Stimulated activated naive B cell treated with anti-CD40 and anti-IgM and Interleukin-4, amounts not matched to agents 10 μg/mL and 1 μg/mL and 100 μg/mL, for 72 hours (primary cell): ENCODE results near the gene PLLP.

ENCODE experiments used
- ATAC-seq, 2 donors: fragments of 150-1000 bp; cut with Tn5 transposase; replicated peaks; 2 replicates each; pipeline ENCODE4 v1.10.0; 2021; ENCODE audit warnings: moderate library complexity in 1 of 2
- DNase-seq: peaks from one replicate; pipeline ENCODE4 v3.0.0; 2021
- H3K27ac Mint-ChIP-seq: one replicate; pipeline ENCODE4 v1.8.0; 2022; ENCODE audit warnings: mild to moderate bottlenecking, mixed read lengths
- H3K27me3 Mint-ChIP-seq, 2 donors: one replicate each; pipeline ENCODE4 v1.8.0; 2022; ENCODE audit warnings: mixed read lengths in 2 of 2
- H3K36me3 Mint-ChIP-seq, 2 donors: one replicate each; pipeline ENCODE4 v1.8.0; 2022; ENCODE audit warnings: mixed read lengths in 2 of 2, mild to moderate bottlenecking in 1 of 2
- H3K4me1 Mint-ChIP-seq, 2 donors: one replicate each; pipeline ENCODE4 v1.8.0; 2022; ENCODE audit warnings: mixed read lengths in 2 of 2, mild to moderate bottlenecking in 1 of 2
- H3K4me3 Mint-ChIP-seq, 2 donors: one replicate each; pipeline ENCODE4 v1.8.0; 2022; ENCODE audit warnings: mild to moderate bottlenecking in 2 of 2, mixed read lengths in 2 of 2, moderate library complexity in 1 of 2
- H3K9me3 Mint-ChIP-seq, 2 donors: one replicate each; pipeline ENCODE4 v1.8.0; 2022; ENCODE audit warnings: mixed read lengths in 2 of 2, mild to moderate bottlenecking in 1 of 2

The PLLP gene

GRCh38 chr16:57242650-57243049 lies 41.8 kb downstream of the PLLP start:
- Mint-ChIP-seq H3K4me1 (peaks cover 23 to 45% of the 10 kb centered on the region in 2 donors), H3K4me3 (no peak overlapping the region), H3K27me3 (no peaks in the 10 kb centered on the region), H3K36me3 (peaks cover 12 to 33% of the 10 kb centered on the region in 2 donors), H3K27ac (no peak overlapping the region), H3K9me3 (no peaks in the 10 kb centered on the region)
- ATAC-seq (no peak), DNase-seq (no peak)

GRCh38 chr16:57240851-57241250 lies 43.6 kb downstream of the PLLP start:
- Mint-ChIP-seq H3K9me3 (no peaks in the 10 kb centered on the region), H3K27ac (peak overlapping the region; percentile 52), H3K36me3 (peaks cover 17 to 37% of the 10 kb centered on the region in 2 donors), H3K4me1 (peaks cover 23 to 46% of the 10 kb centered on the region in 2 donors), H3K4me3 (peak overlapping the region in 1 of 2 donors; percentile 26), H3K27me3 (no peaks in the 10 kb centered on the region)
- DNase-seq, result no peak
- ATAC-seq, result peak; percentile 39 to 45

DNA sequence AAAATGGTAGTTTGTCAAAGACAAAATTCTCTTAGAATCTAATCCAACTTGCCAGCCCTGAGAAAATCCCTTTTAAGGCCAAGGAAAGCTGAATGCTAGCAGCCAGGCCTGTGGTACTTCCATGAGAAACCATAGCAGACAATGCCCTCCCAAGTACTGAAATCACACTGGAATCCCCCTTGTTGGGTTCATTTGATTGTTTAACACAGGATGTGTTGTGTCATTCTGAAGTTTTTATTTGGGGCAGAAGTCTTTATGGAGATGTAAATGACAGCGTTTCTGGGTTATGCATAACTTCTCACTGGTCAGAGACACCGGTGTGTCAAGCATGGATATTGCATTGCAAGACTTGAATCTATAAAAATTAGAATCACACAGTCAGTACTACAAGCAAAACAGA lies 45.4 kb downstream of the PLLP start:
- peaks cover 25 to 52% of the 10 kb centered on the region in 2 donors for H3K4me1 Mint-ChIP-seq
- DNase-seq, result no peak
- H3K36me3 Mint-ChIP-seq, result peaks cover 28 to 46% of the 10 kb centered on the region in 2 donors
- H3K27me3 Mint-ChIP-seq, result no peaks in the 10 kb centered on the region
- no peak overlapping the region for H3K27ac Mint-ChIP-seq
- no peak overlapping the region for H3K4me3 Mint-ChIP-seq
- H3K9me3 Mint-ChIP-seq, result no peaks in the 10 kb centered on the region
- no peak for ATAC-seq

GRCh38 chr16:57238682-57239081 lies 45.8 kb downstream of the PLLP start:
- Mint-ChIP-seq H3K4me1 (peaks cover 30 to 54% of the 10 kb centered on the region in 2 donors), H3K27me3 (no peaks in the 10 kb centered on the region), H3K36me3 (peaks cover 32 to 50% of the 10 kb centered on the region in 2 donors), H3K9me3 (no peaks in the 10 kb centered on the region), H3K27ac (no peak overlapping the region), H3K4me3 (no peak overlapping the region)
- DNase-seq, result no peak
- ATAC-seq, result no peak

DNA sequence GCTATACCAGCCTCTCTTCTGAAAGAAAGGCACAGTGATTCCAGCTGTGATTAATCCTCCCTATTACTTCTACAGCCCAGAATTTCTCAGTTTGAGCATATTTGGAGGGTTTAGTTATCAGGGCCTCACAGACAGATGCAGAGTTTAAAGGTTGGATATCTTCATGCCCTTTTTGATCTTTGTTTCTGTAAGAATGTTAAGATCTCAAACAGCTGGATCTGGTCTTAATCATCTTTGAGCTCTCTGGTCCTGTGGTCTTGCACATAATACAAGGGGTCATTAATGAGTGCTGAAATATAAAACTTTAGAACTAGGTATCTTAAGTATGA lies 48.5 kb downstream of the PLLP start:
- H3K4me3 Mint-ChIP-seq, result no peak overlapping the region

DNA sequence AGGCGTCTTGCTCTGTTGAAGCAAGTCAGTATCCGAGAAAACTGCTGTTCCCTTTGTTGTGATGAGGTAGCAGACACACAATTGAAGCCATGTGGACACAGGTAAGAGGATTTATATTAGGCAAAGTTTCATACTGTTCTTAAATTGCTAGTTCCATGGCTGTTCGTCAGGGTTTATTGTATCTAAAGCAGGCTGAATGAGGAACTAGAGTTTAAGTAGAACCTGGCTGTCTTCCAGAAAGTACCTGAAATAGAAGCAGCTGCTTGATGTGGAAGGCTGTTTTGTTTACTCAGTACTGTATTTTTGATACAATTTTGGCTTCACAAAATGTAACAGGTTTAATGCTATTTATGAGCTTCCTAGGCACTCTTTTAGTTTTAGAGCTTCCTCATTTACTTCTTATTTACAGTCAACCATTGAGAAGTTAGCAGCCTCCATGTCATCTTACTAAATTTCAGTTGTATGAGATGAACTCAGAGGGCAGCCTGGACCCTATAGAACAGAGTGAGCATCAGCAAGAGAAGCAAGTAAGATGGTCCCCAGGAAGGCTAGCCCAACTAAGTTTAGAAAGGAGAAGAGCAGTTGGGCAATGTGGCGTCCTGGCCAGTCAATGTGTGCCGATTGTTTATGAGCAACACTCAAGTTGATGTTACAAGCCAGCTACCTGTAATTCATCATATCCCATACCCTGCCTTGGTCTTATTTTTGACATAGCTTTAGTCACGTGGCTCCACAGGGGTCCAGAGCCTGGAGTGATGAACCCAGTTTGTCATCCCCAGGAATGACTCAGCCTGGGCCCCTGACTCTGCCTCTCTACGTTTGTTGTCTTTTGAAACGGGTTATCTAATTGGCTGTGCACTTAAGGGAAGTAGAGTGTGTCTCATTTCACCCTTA lies 49.1 kb downstream of the PLLP start:
- Mint-ChIP-seq H3K27ac (peak overlapping the region; percentile 89), H3K4me3 (peak overlapping the region; percentile 12 to 49), H3K4me1 (peaks cover 18 to 29% of the 10 kb centered on the region in 2 donors), H3K27me3 (no peaks in the 10 kb centered on the region), H3K9me3 (no peaks in the 10 kb centered on the region), H3K36me3 (peaks cover 32 to 57% of the 10 kb centered on the region in 2 donors)
- no peak for DNase-seq
- peak; percentile 78 to 81 for ATAC-seq

More for the DNA sequence above, 48.5 kb downstream of the PLLP start:
- ATAC-seq, result no peak
- Mint-ChIP-seq H3K27ac (no peak overlapping the region), H3K4me1 (peaks cover 24 to 35% of the 10 kb centered on the region in 2 donors), H3K27me3 (no peaks in the 10 kb centered on the region), H3K9me3 (no peaks in the 10 kb centered on the region), H3K36me3 (peaks cover 31 to 58% of the 10 kb centered on the region in 2 donors)
- no peak for DNase-seq

- Mint-ChIP-seq H3K4me3 (peak overlapping the region in 1 of 2 donors; percentile 4), H3K9me3 (no peaks in the 10 kb centered on the region), H3K27me3 (no peaks in the 10 kb centered on the region), H3K36me3 (peaks cover 36 to 61% of the 10 kb centered on the region in 2 donors), H3K27ac (peak overlapping the region; percentile 89), H3K4me1 (peaks cover 18 to 29% of the 10 kb centered on the region in 2 donors)
- no peak for ATAC-seq
- DNase-seq, result no peak
These were observed 49.8 kb downstream of the PLLP start for GRCh38 chr16:57234707-57235092.

DNA sequence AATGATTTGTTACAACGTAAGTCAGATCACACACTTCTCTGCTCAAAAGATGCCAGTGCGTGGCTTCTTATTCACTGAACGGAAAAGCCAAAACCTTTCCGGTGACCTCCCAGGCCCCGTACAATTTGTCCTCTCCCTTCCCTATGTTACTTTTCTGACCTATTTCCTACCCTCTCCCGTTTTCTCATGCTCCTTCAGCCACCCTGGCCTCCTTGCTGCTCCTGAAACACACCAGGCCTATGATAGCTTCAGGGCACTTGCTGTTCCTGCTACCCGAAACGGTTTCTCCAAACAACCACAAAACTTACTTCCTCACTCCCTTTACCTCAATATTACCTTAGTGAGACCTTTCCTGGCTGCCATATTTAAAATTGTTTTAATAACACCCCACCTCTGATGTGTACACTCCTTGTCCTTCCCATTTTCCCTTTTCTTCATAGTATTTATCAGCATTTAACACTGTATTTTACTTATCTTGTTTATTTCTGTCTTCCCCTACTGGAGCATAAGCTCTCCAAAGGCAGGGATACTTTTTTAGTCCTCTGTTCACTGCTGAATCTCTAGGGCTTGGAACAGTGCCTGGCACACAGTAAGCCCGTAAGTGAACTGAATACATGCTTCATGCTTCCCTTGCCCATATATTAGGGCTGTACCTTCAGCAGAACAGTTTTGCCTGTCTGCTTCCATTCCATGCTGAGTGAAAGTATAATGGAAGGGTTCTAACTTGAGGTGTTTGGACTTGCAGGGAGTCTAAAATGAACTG lies 50.3 kb downstream of the PLLP start:
- no peaks in the 10 kb centered on the region for H3K27me3 Mint-ChIP-seq
- no peak overlapping the region for H3K27ac Mint-ChIP-seq
- H3K9me3 Mint-ChIP-seq, result no peaks in the 10 kb centered on the region
- DNase-seq (no peak), ATAC-seq (no peak)
- H3K4me3 Mint-ChIP-seq, result no peak overlapping the region
- H3K36me3 Mint-ChIP-seq, result peaks cover 36 to 59% of the 10 kb centered on the region in 2 donors
- peaks cover 18 to 29% of the 10 kb centered on the region in 2 donors for H3K4me1 Mint-ChIP-seq

DNA sequence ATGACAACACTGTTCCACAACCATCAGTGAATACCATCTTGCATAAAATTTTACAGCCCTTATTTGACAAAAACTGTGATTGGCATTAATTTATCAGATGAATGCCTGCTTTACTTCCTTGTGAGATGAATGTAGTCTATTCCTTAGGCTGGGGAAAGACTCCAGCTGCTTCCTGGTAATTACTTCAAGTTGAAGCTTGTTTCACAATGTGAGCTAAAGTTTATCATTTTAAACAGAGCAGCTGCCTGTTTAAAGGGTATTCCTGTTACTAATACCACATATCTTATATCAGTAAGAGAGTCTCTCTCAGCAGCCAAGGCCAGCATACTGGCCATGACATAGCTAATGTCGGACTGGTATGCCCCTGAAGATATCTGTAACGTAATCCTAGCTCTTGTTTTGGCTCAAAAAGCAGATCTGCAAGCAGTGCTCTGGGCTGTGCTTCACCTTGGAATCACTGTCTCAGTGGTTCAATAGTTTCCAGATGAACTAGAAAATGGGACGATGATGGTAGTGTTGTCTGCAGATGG lies 52.6 kb downstream of the PLLP start:
- no peaks in the 10 kb centered on the region for H3K9me3 Mint-ChIP-seq
- peaks cover 18 to 29% of the 10 kb centered on the region in 2 donors for H3K4me1 Mint-ChIP-seq
- H3K27ac Mint-ChIP-seq, result no peak overlapping the region
- ATAC-seq, result no peak
- H3K4me3 Mint-ChIP-seq, result no peak overlapping the region
- H3K27me3 Mint-ChIP-seq, result no peaks in the 10 kb centered on the region
- H3K36me3 Mint-ChIP-seq, result peaks cover 39 to 56% of the 10 kb centered on the region in 2 donors
- DNase-seq, result no peak

- no peak overlapping the region for H3K27ac Mint-ChIP-seq
- no peaks in the 10 kb centered on the region for H3K9me3 Mint-ChIP-seq
- no peaks in the 10 kb centered on the region for H3K27me3 Mint-ChIP-seq
- ATAC-seq (no peak), DNase-seq (no peak)
- H3K4me3 Mint-ChIP-seq, result no peak overlapping the region
- peaks cover 30 to 45% of the 10 kb centered on the region in 2 donors for H3K36me3 Mint-ChIP-seq
- peaks cover 5 to 7% of the 10 kb centered on the region in 2 donors for H3K4me1 Mint-ChIP-seq
These were observed 55.4 kb downstream of the PLLP start for GRCh38 chr16:57229079-57229478.

DNA sequence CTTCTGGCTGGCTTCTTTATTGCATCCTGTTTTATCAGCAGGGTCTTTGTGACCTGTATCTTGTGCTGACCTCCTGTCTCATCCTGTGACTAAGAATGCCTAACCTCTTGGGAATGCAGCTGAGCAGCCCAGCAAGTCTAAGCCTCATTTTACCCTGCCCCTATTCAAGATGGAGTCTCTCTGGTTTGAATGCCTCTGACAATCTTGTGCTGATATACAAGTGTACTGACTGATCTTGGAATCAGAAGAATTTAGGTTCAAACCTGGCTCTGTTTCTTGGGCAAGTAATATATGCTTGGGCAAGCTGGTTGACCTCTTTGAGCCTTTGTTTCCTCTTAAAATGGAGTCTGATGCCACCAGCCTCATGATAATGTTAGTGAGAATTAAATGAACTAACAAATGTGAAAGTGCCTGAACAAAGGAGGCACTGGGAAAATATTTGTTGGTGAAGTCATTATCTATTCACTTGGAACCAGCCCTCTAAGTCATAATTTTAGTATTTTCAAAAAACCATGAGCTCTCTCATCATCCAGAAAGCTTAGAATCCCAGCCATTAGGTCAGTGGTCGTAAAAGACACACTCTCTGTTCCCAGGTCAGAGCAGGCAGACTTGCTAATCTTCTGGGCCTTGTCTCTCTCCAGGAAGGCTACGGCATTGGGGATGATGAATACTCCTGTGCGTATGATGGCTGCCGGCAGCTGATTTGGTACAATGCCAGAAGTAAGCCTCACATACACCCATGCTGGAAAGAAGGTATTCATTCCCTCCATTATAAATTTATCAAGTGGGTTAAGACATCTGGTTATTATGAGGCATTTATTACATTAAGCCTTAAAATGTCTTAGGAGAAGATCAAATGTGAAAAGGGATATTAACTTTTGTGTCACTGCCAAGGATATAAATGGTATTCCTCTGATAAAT lies 57.5 kb downstream of the PLLP start:
- Mint-ChIP-seq H3K9me3 (no peaks in the 10 kb centered on the region), H3K4me3 (no peak overlapping the region), H3K27me3 (no peaks in the 10 kb centered on the region), H3K27ac (peak overlapping the region; percentile 44), H3K4me1 (no peaks in the 10 kb centered on the region), H3K36me3 (peaks cover 29 to 41% of the 10 kb centered on the region in 2 donors)
- ATAC-seq, result no peak
- no peak for DNase-seq

- Mint-ChIP-seq H3K4me3 (no peak overlapping the region), H3K27me3 (no peaks in the 10 kb centered on the region), H3K9me3 (no peaks in the 10 kb centered on the region), H3K27ac (no peak overlapping the region), H3K4me1 (no peaks in the 10 kb centered on the region), H3K36me3 (peaks cover 32 to 45% of the 10 kb centered on the region in 2 donors)
- DNase-seq (no peak), ATAC-seq (no peak)
These were observed 58.5 kb downstream of the PLLP start for GRCh38 chr16:57225978-57226377.

DNA sequence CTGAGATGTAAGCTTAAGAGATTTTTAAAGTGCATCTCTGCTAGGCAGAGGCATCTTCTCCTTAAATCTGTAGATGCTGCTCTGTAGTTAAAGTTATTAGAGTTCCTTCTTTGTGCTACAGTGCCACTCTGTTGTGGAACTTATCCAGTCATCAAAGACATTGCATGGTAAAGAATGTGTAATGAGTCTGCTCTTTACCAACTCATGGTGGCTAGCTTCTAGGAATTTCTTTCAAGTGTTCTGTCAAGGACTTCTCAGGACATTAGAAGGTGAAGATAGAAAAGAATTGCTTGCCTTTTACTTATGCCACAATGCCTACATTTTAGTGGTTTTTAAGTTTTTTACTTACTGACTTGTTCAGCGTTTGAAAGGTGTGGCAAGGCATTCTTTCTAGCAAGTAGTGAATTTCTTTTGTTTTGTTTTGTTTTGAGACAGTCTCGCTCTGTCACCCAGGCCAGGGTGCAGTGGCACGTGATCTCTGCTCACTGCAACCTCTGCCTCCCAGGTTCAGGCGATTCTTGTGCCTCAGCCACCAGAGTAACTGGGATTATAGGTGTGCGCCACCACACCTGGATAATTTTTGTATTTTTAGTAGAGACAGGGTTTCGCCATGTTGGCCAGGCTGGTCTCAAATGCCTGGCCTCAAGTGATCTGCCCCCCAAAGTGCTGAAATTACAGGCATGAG lies 59.7 kb downstream of the PLLP start:
- Mint-ChIP-seq H3K36me3 (peaks cover 36 to 47% of the 10 kb centered on the region in 2 donors), H3K4me1 (no peaks in the 10 kb centered on the region), H3K27me3 (no peaks in the 10 kb centered on the region), H3K4me3 (no peak overlapping the region), H3K27ac (peak overlapping the region; percentile 20), H3K9me3 (no peaks in the 10 kb centered on the region)
- no peak for ATAC-seq
- no peak for DNase-seq
